ENCODE results near the gene TAS2R5.
A peak's percentile ranks its signal among the peaks of the same experiment; 100 is the strongest.

TAS2R5 gene

GRCh38 chr7:141785706-141786552 is 4.1 kb upstream of the TAS2R5 start:
- Histone ChIP-seq H3F3A (ENCODE audit: insufficient read depth, low read length) (no peaks in the 10 kb centered on the region), H3K4me2 (ENCODE audit: low read length) (no peak overlapping the region), H3K9me2 (ENCODE audit: low read depth, low read length) (no peaks in the 10 kb centered on the region), H3K4me3 (ENCODE audit: low read depth, low read length, poor library complexity, severe bottlenecking) (no peak overlapping the region), H3K27me3 (ENCODE audit: insufficient read depth, low read length) (no peaks in the 10 kb centered on the region), H3K9ac (ENCODE audit: low read length) (no peak overlapping the region), H3K4me1 (ENCODE audit: insufficient read depth, low read length, severe bottlenecking) (no peaks in the 10 kb centered on the region), H3K9me3 (ENCODE audit: low read length) (no peaks in the 10 kb centered on the region), H3K79me2 (ENCODE audit: insufficient read depth, low read length) (no peaks in the 10 kb centered on the region), H3K27ac (ENCODE audit: low read depth, low read length, poor library complexity, severe bottlenecking) (no peak overlapping the region), H3K36me3 (ENCODE audit: insufficient read depth, low read length) (no peaks in the 10 kb centered on the region), H4K20me1 (ENCODE audit: insufficient read depth, low read length) (no peaks in the 10 kb centered on the region), H2AFZ (ENCODE audit: low read length) (no peak overlapping the region)
- TF ChIP-seq EZH2 (IDR thresholded peaks at IDR 0.05; ENCODE audit: borderline replicate concordance, low read length) (no peak), CTCF (IDR thresholded peaks at IDR 0.05; ENCODE audit: low read length) (peak; percentile 98)

GRCh38 chr7:141788296-141788695 is 1.7 kb upstream of the TAS2R5 start:
- no peak overlapping the region for H2AFZ ChIP-seq (ENCODE audit: low read length)
- no peaks in the 10 kb centered on the region for H3K36me3 ChIP-seq (ENCODE audit: insufficient read depth, low read length)
- H3K27me3 ChIP-seq (ENCODE audit: insufficient read depth, low read length), result no peaks in the 10 kb centered on the region
- no peaks in the 10 kb centered on the region for H3K79me2 ChIP-seq (ENCODE audit: insufficient read depth, low read length)
- no peak overlapping the region for H3K9ac ChIP-seq (ENCODE audit: low read length)
- H3K4me2 ChIP-seq (ENCODE audit: low read length), result no peak overlapping the region
- H4K20me1 ChIP-seq (ENCODE audit: insufficient read depth, low read length), result no peaks in the 10 kb centered on the region
- H3K4me3 ChIP-seq (ENCODE audit: low read depth, low read length, poor library complexity, severe bottlenecking), result no peak overlapping the region
- no peaks in the 10 kb centered on the region for H3K4me1 ChIP-seq (ENCODE audit: insufficient read depth, low read length, severe bottlenecking)
- no peaks in the 10 kb centered on the region for H3K9me3 ChIP-seq (ENCODE audit: low read length)
- no peak overlapping the region for H3K27ac ChIP-seq (ENCODE audit: low read depth, low read length, poor library complexity, severe bottlenecking)
- H3F3A ChIP-seq (ENCODE audit: insufficient read depth, low read length), result no peaks in the 10 kb centered on the region
- TF ChIP-seq CTCF (IDR thresholded peaks at IDR 0.05; ENCODE audit: low read length), result no peak
- TF ChIP-seq EZH2 (IDR thresholded peaks at IDR 0.05; ENCODE audit: borderline replicate concordance, low read length), result no peak
- no peaks in the 10 kb centered on the region for H3K9me2 ChIP-seq (ENCODE audit: low read depth, low read length)

GRCh38 chr7:141792526-141792925 is 2.5 kb downstream of the TAS2R5 start:
- H3K4me1 ChIP-seq (ENCODE audit: insufficient read depth, low read length, severe bottlenecking), result no peaks in the 10 kb centered on the region
- no peak overlapping the region for H2AFZ ChIP-seq (ENCODE audit: low read length)
- no peaks in the 10 kb centered on the region for H3F3A ChIP-seq (ENCODE audit: insufficient read depth, low read length)

More at GRCh38 chr7:141792526-141792925, 2.5 kb downstream of the TAS2R5 start:
- no peaks in the 10 kb centered on the region for H3K27me3 ChIP-seq (ENCODE audit: insufficient read depth, low read length)
- no peak for TF ChIP-seq CTCF (IDR thresholded peaks at IDR 0.05; ENCODE audit: low read length)
- no peak for TF ChIP-seq EZH2 (IDR thresholded peaks at IDR 0.05; ENCODE audit: borderline replicate concordance, low read length)
- H3K79me2 ChIP-seq (ENCODE audit: insufficient read depth, low read length), result no peaks in the 10 kb centered on the region
- no peak overlapping the region for H3K27ac ChIP-seq (ENCODE audit: low read depth, low read length, poor library complexity, severe bottlenecking)
- H3K9ac ChIP-seq (ENCODE audit: low read length), result no peak overlapping the region
- no peak overlapping the region for H3K4me2 ChIP-seq (ENCODE audit: low read length)
- no peaks in the 10 kb centered on the region for H3K9me3 ChIP-seq (ENCODE audit: low read length)
- H3K9me2 ChIP-seq (ENCODE audit: low read depth, low read length), result no peaks in the 10 kb centered on the region
- H3K36me3 ChIP-seq (ENCODE audit: insufficient read depth, low read length), result no peaks in the 10 kb centered on the region
- no peak overlapping the region for H3K4me3 ChIP-seq (ENCODE audit: low read depth, low read length, poor library complexity, severe bottlenecking)
- no peaks in the 10 kb centered on the region for H4K20me1 ChIP-seq (ENCODE audit: insufficient read depth, low read length)

All from OCI-LY1 (cell line).